ENCODE results near the gene CTNNB1. TPM values are rescaled to one million over a fixed set of nuclear protein-coding genes. Genes with fewer than 3 reads are reported as not detected.

Gene CTNNB1
- total and polyA plus RNA-seq, 2 of the 4 experiments (the other 2 are of a cell fraction) = 364 to 1,677 TPM

GRCh38 chr3:41244620-41245336 is 45.5 kb downstream of the CTNNB1 start:
- WGBS, 2 experiments (ENCODE audit: extremely low coverage in 2 of 2, insufficient read length in 1 of 2) = no CpG with 5 or more reads among the region's 6 CpGs
- H4K91ac ChIP-seq (ENCODE audit: insufficient read depth, low read depth, low read length) = no peak overlapping the region
- H2BK120ac ChIP-seq (ENCODE audit: low read depth, low read length) = no peak overlapping the region
- H3K4me2 ChIP-seq (ENCODE audit: low read depth, low read length) = no peak overlapping the region
- peaks cover 19% of the 10 kb centered on the region; the same call in 1 of the 2 replicates for H3K9me1 ChIP-seq (ENCODE audit: insufficient read depth, low read length)
- H3K4ac ChIP-seq (ENCODE audit: low read depth, low read length) = no peak overlapping the region
- ChIA-PET CTCF (no interaction called here), POLR2A (ENCODE audit: unreplicated experiment) (no interaction called here)
- no peak overlapping the region for H4K8ac ChIP-seq (ENCODE audit: low read depth in 2 of 2, low read length in 2 of 2)
- no peak overlapping the region for H3K27ac ChIP-seq (ENCODE audit: insufficient read depth, low read length)
- no peak overlapping the region for H2AFZ ChIP-seq (replicated peaks; ENCODE audit: low read length, poor library complexity)
- in situ Hi-C loops (cut with MboI; ENCODE audit: low sequenced_read_pairs) (no loop called here), dilution Hi-C loops (cut with HindIII; ENCODE audit: low sequenced_read_pairs, unreplicated experiment) (no loop called here), intact Hi-C loops (cut with micrococcal nuclease) (no loop called here)
- H3K79me1 ChIP-seq (ENCODE audit: low read depth in 1 of 2, low read length in 2 of 2) = no peaks in the 10 kb centered on the region
- H3K4me1 ChIP-seq (ENCODE audit: control insufficient read depth, insufficient read depth, low read length) = peaks cover 3% of the 10 kb centered on the region; the same call in 1 of the 2 replicates
- no TSS peak for BruUV-seq (replicated peaks)
- DNase-seq (no peak), ATAC-seq (ENCODE audit: low read depth) (no peak)
- no peak overlapping the region for H3K18ac ChIP-seq (ENCODE audit: low read depth, low read length)
- H4K20me1 ChIP-seq (ENCODE audit: insufficient read depth, low read length) = no peaks in the 10 kb centered on the region; the same call in 1 of the 2 replicates
- H3K9ac ChIP-seq (ENCODE audit: low read depth, low read length) = no peak overlapping the region
- H3K9me3 ChIP-seq (ENCODE audit: control insufficient read depth, insufficient read depth, low read length) = no peaks in the 10 kb centered on the region
- H3K14ac ChIP-seq (replicated peaks; ENCODE audit: low read depth, low read length) = no peak overlapping the region
- H2AK5ac ChIP-seq (ENCODE audit: low read depth, low read length) = no peak overlapping the region
- no peak overlapping the region for H3K56ac ChIP-seq (ENCODE audit: extremely low read depth, insufficient read depth, low read length)
- no peak overlapping the region for H2BK15ac ChIP-seq (ENCODE audit: low read depth, low read length)
- TF ChIP-seq POLR2A (IDR thresholded peaks at IDR 0.05; ENCODE audit: low read depth, low read length) (no peak), SMC3 (IDR thresholded peaks at IDR 0.05; ENCODE audit: low read depth, low read length) (no peak), CHD1 (IDR thresholded peaks at IDR 0.05; ENCODE audit: low read depth, low read length) (no peak), CEBPB (IDR thresholded peaks at IDR 0.05; ENCODE audit: low read depth, low read length) (no peak), RFX5 (IDR thresholded peaks at IDR 0.05; ENCODE audit: low read depth, low read length) (no peak), MAZ (IDR thresholded peaks at IDR 0.05; ENCODE audit: borderline replicate concordance, low read depth, low read length) (no peak), ELK1 (IDR thresholded peaks at IDR 0.05; ENCODE audit: borderline replicate concordance, low read depth, low read length) (no peak), FOS (IDR thresholded peaks at IDR 0.05; ENCODE audit: low read depth, low read length) (no peak), NFE2L2 (IDR thresholded peaks at IDR 0.05; ENCODE audit: low read depth, low read length) (no peak), CTCF (conservative IDR thresholded peaks at IDR 0.05; ENCODE audit: low read depth, low read length) (no peak), MXI1 (IDR thresholded peaks at IDR 0.05; ENCODE audit: borderline replicate concordance, low read depth, low read length) (no peak), MAFK (IDR thresholded peaks at IDR 0.05; ENCODE audit: low read depth, low read length) (no peak), RAD21 (IDR thresholded peaks at IDR 0.05; ENCODE audit: low read length) (no peak), USF2 (IDR thresholded peaks at IDR 0.05; ENCODE audit: low read depth, low read length) (no peak), RCOR1 (IDR thresholded peaks at IDR 0.05; ENCODE audit: insufficient replicate concordance, low read length) (no peak), BHLHE40 (IDR thresholded peaks at IDR 0.05; ENCODE audit: low read depth, low read length) (no peak)
- H3K4me3 ChIP-seq (ENCODE audit: insufficient read depth, low read depth, low read length) = no peak overlapping the region
- no peaks in the 10 kb centered on the region for H3K27me3 ChIP-seq (ENCODE audit: control insufficient read depth, insufficient read depth, low read length)
- H2BK5ac ChIP-seq (ENCODE audit: low read depth, low read length, poor library complexity, severe bottlenecking) = no peak overlapping the region
- no peak overlapping the region for H4K5ac ChIP-seq (ENCODE audit: low read depth, low read length)
- no peak overlapping the region for H3K23ac ChIP-seq (ENCODE audit: low read depth, low read length)
- no peak overlapping the region for H2BK20ac ChIP-seq (ENCODE audit: low read depth, low read length)
- H3K36me3 ChIP-seq (ENCODE audit: control insufficient read depth, insufficient read depth, low read length) = peaks cover 13% of the 10 kb centered on the region
- H2AK9ac ChIP-seq (replicated peaks; ENCODE audit: low read depth, low read length, poor library complexity) = peak overlapping the region; percentile 34
